Spleen (tissue), 11 donors: ENCODE data around the gene RAB44. TPM values are rescaled to one million over a fixed set of nuclear protein-coding genes. Genes with fewer than 3 reads are reported as not detected.

ENCODE experiments used
- DNase-seq: peaks from one replicate; pipeline ENCODE4 v3.0.0-alpha.2; 2020
- H3K27ac ChIP-seq, 8 donors: fragments of 200-600 bp; sonication (generic) in 7 of 8; 1 replicate in 4 of 8; 2 replicates in 4 of 8; pipeline versions ENCODE4 v1.5.0 to v1.8.0; 2016 to 2021; ENCODE audit warnings: inconsistent platforms in 4 of 8, mild to moderate bottlenecking in 4 of 8, moderate library complexity in 1 of 8
- H3K27me3 ChIP-seq, 7 donors: fragments of 200-600 bp; sonication (generic) in 6 of 7; replicated peaks in 1 of 7; 1 replicate in 4 of 7; 2 replicates in 3 of 7; pipeline versions ENCODE4 v1.5.0 to v1.8.0; 2016 to 2021; ENCODE audit warnings: inconsistent platforms in 3 of 7, mild to moderate bottlenecking in 1 of 7
- H3K36me3 ChIP-seq, 6 donors: fragments of 200-600 bp; sonication (generic) in 5 of 6; 1 replicate in 4 of 6; 2 replicates in 2 of 6; pipeline versions ENCODE4 v1.5.0 to v1.8.0; 2016 to 2021; ENCODE audit warnings: inconsistent platforms in 2 of 6
- H3K4me1 ChIP-seq, 6 donors: fragments of 200-600 bp; sonication (generic) in 5 of 6; 1 replicate in 3 of 6; 2 replicates in 3 of 6; pipeline versions ENCODE4 v1.5.0 to v1.8.0; 2016 to 2021; ENCODE audit warnings: inconsistent platforms in 3 of 6
- H3K4me3 ChIP-seq, 8 donors: fragments of 200-600 bp; sonication (generic) in 7 of 8; 1 replicate in 4 of 8; 2 replicates in 4 of 8; pipeline versions ENCODE4 v1.5.0 to v1.8.0; 2016 to 2021; ENCODE audit warnings: inconsistent platforms in 4 of 8, mild to moderate bottlenecking in 4 of 8, moderate library complexity in 2 of 8
- H3K9me3 ChIP-seq, 8 donors: fragments of 200-600 bp; sonication (generic) in 7 of 8; 1 replicate in 4 of 8; 2 replicates in 4 of 8; pipeline versions ENCODE4 v1.5.0 to v1.8.0; 2016 to 2021; ENCODE audit warnings: inconsistent platforms in 4 of 8
- POLR2A ChIP-seq, 3 donors: fragments of 450-650 bp; IDR thresholded peaks; one replicate each; pipeline ENCODE4 v1.5.1; 2017; ENCODE audit warnings: antibody characterized with exemption in 3 of 3, mild to moderate bottlenecking in 1 of 3
- POLR2AphosphoS5 ChIP-seq, 3 donors: sonication (generic); formaldehyde crosslinking; IDR thresholded peaks; one replicate each; pipeline ENCODE4 v1.5.1; 2017; ENCODE audit warnings: antibody characterized with exemption in 3 of 3
- WGBS, 5 donors: extraction: QIAGEN DNeasy Blood & Tissue Kit in 3 of 5; methylation state at CpG; one replicate each; pipeline versions ENCODE4 v1.1.5 to v1.1.7; 2013 to 2018; 5-methylcytosine and 5-hydroxymethylcytosine counted together
- intact Hi-C: fragments of 100-400 bp; cut with DNase I; formaldehyde crosslinking; loops from one replicate; pipeline ENCODE4 v1.15.0; 2023; ENCODE audit warnings: low total_unique reads
- polyA plus RNA-seq, 3 donors: library from polyadenylated mRNA; stranded (reverse); fragments of 200-250 nt; gene quantifications; one replicate each; pipeline ENCODE4 v1.2.1, GENCODE V29; 2013
- total RNA-seq, 7 donors: library from RNA; depleted of rRNA in 3 of 7; stranded (reverse); fragments of >200 nt in 3 of 7; fragmentation: NEBNext Ultra II Directional in 4 of 7; extraction: Animal tissue kit (Norgen Biotek cat#: 25700) in 4 of 7; gene quantifications; one replicate each; pipeline versions ENCODE4 v1.1.0 to v1.2.1, GENCODE V29; 2016 to 2021
- TF ChIP-seq, protein P1 (sequence below), 11 experiments: fragments of 200-600 bp in 7 of 11; fragments of 450-650 bp in 4 of 11; sonication (generic) in 4 of 11; IDR thresholded peaks in 8 of 11; conservative IDR thresholded peaks in 3 of 11; 1 replicate in 7 of 11; 2 replicates in 4 of 11; pipeline versions ENCODE4 v1.4.0 to v1.8.0; 2016 to 2021; ENCODE audit warnings: antibody characterized with exemption in 11 of 11, inconsistent platforms in 4 of 11, mild to moderate bottlenecking in 1 of 11
- donor health status: healthy with polysubstance abuse.
- donor health status: DM: no; HTN: no; CAD: no; lungs with moderate emphysema.
- donor health status: DM: no; HTN: no; CAD: no.
- donor health status: Bipolar disorder and iron deficiency.
- donor health status: healthy.
- donor health status: DM: no; HTN: no; CAD: no.
- donor health status: DM: yes; HTN: yes; CAD: no.

RAB44 gene
- total and polyA plus RNA-seq, 10 donors: 0.06 to 3.5 (median 0.81) TPM

DNA sequence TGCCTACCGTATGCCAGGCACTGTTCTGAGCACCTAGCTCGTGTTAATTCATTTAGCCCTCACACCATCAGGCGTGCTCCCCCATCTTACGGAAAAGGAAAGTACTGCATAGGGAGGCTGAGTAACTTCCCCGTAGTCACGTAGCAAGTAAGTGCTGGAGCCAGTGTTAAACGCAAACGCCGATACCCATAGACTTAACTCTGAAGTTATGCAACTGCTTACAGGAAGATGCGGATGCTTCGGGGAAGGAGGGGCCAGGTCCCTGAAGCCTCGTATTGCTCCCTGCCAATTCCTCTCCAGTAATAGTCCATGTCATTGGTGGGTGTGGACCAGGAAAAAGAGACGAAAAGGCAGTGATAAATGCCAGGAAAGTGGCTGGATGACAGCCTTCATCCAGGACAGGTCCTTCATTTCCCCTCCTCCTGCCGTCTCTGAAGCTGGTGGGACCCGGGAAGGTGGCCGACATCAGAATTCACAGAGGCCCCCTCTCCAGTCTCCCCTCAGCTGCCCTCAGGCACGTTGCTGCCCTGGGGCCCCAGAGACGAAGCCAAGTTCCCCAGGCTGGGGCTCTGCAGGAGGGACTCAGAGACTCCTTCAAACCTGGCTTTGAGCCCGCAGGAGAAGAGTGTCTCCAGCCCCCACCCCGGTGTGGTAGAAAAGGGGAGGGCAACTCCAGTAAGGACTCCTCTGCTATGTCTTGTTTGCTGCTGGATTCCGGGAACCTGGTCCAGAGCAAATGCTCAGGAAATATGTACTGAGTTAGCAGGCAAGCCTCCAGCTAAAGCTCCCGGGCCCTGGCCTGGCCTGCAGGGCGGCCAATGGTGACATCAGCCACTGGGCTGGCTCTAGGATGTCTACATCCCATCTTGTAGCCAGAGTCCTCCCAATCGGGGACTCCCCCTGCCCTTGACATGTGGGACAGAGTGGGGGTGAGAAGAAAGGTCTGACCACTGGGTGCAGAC is 37.8 kb downstream of the RAB44 start:
- intact Hi-C loops: no loop called here
- DNase-seq: peak; percentile 67
- Histone ChIP-seq H3K27me3 (no peaks in the 10 kb centered on the region), H3K4me3 (peak overlapping the region in 5 of 8 donors; percentile 3 to 43 (median 13)), H3K27ac (peak overlapping the region; percentile 27 to 80 (median 74)), H3K9me3 (no peaks in the 10 kb centered on the region), H3K36me3 (peaks cover 0 to 12% (median 0%) of the 10 kb centered on the region in 6 donors), H3K4me1 (peaks cover 13 to 36% (median 26%) of the 10 kb centered on the region in 6 donors)
- peak; percentile 19 to 75 (median 48) for TF ChIP-seq POLR2AphosphoS5 (IDR thresholded peaks at IDR 0.05)
- no peak for TF ChIP-seq POLR2A (IDR thresholded peaks at IDR 0.05)
- TF ChIP-seq, protein P1, sequence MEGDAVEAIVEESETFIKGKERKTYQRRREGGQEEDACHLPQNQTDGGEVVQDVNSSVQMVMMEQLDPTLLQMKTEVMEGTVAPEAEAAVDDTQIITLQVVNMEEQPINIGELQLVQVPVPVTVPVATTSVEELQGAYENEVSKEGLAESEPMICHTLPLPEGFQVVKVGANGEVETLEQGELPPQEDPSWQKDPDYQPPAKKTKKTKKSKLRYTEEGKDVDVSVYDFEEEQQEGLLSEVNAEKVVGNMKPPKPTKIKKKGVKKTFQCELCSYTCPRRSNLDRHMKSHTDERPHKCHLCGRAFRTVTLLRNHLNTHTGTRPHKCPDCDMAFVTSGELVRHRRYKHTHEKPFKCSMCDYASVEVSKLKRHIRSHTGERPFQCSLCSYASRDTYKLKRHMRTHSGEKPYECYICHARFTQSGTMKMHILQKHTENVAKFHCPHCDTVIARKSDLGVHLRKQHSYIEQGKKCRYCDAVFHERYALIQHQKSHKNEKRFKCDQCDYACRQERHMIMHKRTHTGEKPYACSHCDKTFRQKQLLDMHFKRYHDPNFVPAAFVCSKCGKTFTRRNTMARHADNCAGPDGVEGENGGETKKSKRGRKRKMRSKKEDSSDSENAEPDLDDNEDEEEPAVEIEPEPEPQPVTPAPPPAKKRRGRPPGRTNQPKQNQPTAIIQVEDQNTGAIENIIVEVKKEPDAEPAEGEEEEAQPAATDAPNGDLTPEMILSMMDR (IDR thresholded peaks at IDR 0.05 in 8 of 11, conservative IDR thresholded peaks at IDR 0.05 in 3 of 11): peak in 7 of 11 experiments; percentile 3 to 51 (median 24)
- 15 to 30% (median 21%) methylated on average over 20 to 24 of the region's 24 CpGs for WGBS, 5 donors

DNA sequence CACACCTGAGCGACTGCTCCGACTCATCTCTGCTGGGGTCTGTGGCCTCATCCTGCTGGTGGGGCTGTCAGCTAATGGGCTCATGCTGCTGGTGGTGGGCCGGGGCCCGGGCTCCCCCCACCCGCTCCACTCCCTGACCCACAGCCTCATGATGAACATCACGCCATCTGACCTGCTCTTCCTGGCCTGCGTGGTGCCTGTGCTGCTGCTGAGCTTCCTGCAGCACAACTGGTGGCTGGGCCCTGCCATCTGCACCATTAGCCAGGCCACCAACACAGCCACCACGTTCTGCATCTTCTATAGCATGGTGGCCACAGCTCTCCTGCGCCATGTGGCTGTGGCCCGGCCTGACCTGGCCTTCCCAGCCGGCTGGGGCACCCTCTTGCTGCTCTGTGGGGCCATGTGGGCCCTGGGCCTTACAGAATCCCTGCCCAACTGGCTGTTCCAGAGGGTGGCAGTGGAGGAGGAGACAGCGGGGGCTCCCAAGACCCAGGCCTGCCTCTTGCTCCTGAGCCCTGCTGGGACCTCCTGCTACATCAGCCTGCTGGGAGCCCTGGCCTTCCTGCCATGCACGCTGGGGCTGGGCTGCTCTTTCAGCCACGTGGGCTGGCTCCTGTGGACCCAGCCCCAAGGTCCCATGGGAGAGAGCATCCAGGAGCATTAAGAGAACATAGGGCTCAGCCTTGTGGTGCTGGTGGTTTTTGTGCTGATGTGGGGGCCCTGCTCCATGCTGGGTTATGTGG is 39.6 kb downstream of the RAB44 start:
- Histone ChIP-seq H3K27ac (no peak overlapping the region), H3K36me3 (peaks cover 0 to 2% (median 0%) of the 10 kb centered on the region in 6 donors), H3K4me1 (peaks cover 13 to 45% (median 34%) of the 10 kb centered on the region in 6 donors), H3K27me3 (no peaks in the 10 kb centered on the region), H3K4me3 (no peak overlapping the region), H3K9me3 (no peaks in the 10 kb centered on the region)
- no peak for TF ChIP-seq POLR2A (IDR thresholded peaks at IDR 0.05)
- no peak for DNase-seq
- intact Hi-C loops: no loop called here
- WGBS, 5 donors: 89 to 94% (median 90%) methylated on average over 13 to 14 of the region's 14 CpGs

DNA sequence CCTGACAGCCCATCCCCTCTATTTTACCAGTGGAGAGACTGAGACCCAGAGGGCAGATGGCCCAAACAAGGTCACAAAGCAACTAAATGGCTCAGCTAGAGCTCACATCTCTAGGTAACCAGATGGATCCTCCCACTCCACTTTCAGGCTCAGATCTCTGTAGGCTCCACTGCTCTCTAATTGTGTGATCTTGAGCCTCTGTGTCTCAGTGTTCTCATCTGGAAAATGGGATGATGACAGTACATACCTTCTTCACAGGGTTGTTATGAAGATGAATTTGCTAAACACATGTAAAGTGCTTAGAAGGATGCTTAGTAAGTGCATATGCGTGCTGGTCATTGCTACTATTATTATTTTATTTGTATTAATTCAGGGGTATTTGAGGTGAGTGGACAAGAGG is 40.5 kb downstream of the RAB44 start:
- Histone ChIP-seq H3K36me3 (peaks cover 0 to 2% (median 0%) of the 10 kb centered on the region in 6 donors), H3K9me3 (no peaks in the 10 kb centered on the region), H3K4me3 (no peak overlapping the region), H3K4me1 (peaks cover 13 to 47% (median 34%) of the 10 kb centered on the region in 6 donors), H3K27ac (no peak overlapping the region), H3K27me3 (no peaks in the 10 kb centered on the region)
- TF ChIP-seq POLR2A (IDR thresholded peaks at IDR 0.05): no peak
- TF ChIP-seq POLR2AphosphoS5 (IDR thresholded peaks at IDR 0.05): no peak
- TF ChIP-seq, protein P1 (IDR thresholded peaks at IDR 0.05 in 8 of 11, conservative IDR thresholded peaks at IDR 0.05 in 3 of 11): no peak
- DNase-seq: no peak
- intact Hi-C loops: no loop called here
- 94 to 100% (median 96%) methylated on average over 1 of the region's 1 CpG for WGBS, 5 donors

DNA sequence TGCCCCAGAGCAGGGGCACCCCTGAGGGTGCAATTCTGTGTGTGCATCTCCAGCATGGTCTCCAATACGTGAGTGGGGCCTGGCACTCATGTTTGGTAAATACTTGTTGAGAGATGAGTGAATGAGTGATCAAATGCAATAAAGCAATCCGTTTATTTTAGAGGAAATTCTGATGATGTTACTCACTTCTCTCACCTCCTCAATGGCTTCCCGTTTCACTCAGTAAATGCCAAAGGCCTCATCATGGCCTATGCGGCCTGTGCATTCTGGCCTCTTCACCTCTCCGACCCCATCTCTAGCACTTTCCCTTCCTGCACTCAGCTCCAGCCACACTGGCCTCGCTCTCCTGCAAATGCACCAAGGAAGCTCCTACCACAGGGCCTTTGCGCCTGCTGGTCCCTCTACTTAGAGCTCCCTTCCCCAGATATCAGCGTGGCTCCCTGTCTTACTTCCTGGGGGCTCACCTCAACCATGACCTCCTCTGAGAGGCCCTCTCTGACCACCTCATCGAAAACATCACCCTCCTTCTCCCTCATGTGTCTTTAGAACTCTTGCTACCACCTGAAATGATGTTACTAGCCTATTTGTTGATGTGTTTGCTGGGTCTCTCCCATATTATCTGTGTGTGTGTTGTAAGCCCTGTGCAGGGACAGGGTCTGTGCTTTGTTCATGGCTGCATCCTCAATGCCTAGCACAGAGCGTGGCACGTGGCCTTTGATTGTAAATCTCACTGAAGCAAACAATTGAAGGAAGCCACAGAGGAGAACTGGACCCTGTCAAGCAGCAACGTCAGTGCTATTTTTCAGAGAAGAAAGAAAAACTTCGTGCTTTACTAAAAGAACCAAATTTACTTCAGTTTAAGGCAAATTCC is 42.6 kb downstream of the RAB44 start:
- Histone ChIP-seq H3K36me3 (peaks cover 0 to 14% (median 0%) of the 10 kb centered on the region in 6 donors), H3K4me3 (no peak overlapping the region), H3K27me3 (no peaks in the 10 kb centered on the region), H3K27ac (peak overlapping the region in 2 of 8 donors; percentile 36 to 37), H3K9me3 (no peaks in the 10 kb centered on the region), H3K4me1 (peaks cover 5 to 56% (median 30%) of the 10 kb centered on the region in 6 donors)
- TF ChIP-seq POLR2AphosphoS5 (IDR thresholded peaks at IDR 0.05) (no peak), POLR2A (IDR thresholded peaks at IDR 0.05) (no peak)
- TF ChIP-seq, protein P1 (IDR thresholded peaks at IDR 0.05 in 8 of 11, conservative IDR thresholded peaks at IDR 0.05 in 3 of 11): no peak
- no peak for DNase-seq
- intact Hi-C loops: no loop called here
- WGBS, 5 donors: 53 to 71% (median 69%) methylated on average over 13 of the region's 13 CpGs
